GM18867 (cell line): ENCODE measurements around the gene CGNL1.

Experiments used
- ATAC-seq: cut with Tn5 transposase; IDR thresholded peaks from one replicate; pipeline ENCODE4 v1.9.1; 2021; ENCODE audit warnings: mild to moderate bottlenecking, moderate library complexity; ENCODE audit not compliant: unreplicated experiment

CGNL1 gene

GRCh38 chr15:57375827-57376695 lies at the start of gene CGNL1:
Gene CGNL1 (plus strand): TSS chr15:57376505. CDS start chr15:57438000, 61,495 bp downstream.
- ATAC-seq: no peak

GRCh38 chr15:57327985-57328471 lies 48.3 kb upstream of the CGNL1 start:
- no peak for ATAC-seq

GRCh38 chr15:57328479-57328878 lies 47.8 kb upstream of the CGNL1 start:
- no peak for ATAC-seq

- ATAC-seq: no peak
These were observed 47.4 kb upstream of the CGNL1 start for GRCh38 chr15:57328897-57329296.

GRCh38 chr15:57329582-57330367 lies 46.5 kb upstream of the CGNL1 start:
- ATAC-seq: no peak

- no peak for ATAC-seq
These were observed 45.5 kb upstream of the CGNL1 start for GRCh38 chr15:57330619-57331340.

- no peak for ATAC-seq
These were observed 44.0 kb upstream of the CGNL1 start for GRCh38 chr15:57332326-57332725.

- no peak for ATAC-seq
These were observed 42.8 kb upstream of the CGNL1 start for GRCh38 chr15:57333487-57333886.

GRCh38 chr15:57334257-57334656 lies 42.0 kb upstream of the CGNL1 start:
- ATAC-seq: no peak

GRCh38 chr15:57335293-57335715 lies 41.0 kb upstream of the CGNL1 start:
- no peak for ATAC-seq

GRCh38 chr15:57335719-57336118 lies 40.6 kb upstream of the CGNL1 start:
- no peak for ATAC-seq

- ATAC-seq: no peak
These were observed 38.4 kb upstream of the CGNL1 start for GRCh38 chr15:57337868-57338411.

- ATAC-seq: no peak
These were observed 37.0 kb upstream of the CGNL1 start for GRCh38 chr15:57339321-57339720.

- no peak for ATAC-seq
These were observed 35.5 kb upstream of the CGNL1 start for GRCh38 chr15:57340682-57341259.

- no peak for ATAC-seq
These were observed 33.3 kb upstream of the CGNL1 start for GRCh38 chr15:57343048-57343447.

GRCh38 chr15:57343498-57343897 lies 32.8 kb upstream of the CGNL1 start:
- no peak for ATAC-seq

- ATAC-seq: no peak
These were observed 32.0 kb upstream of the CGNL1 start for GRCh38 chr15:57344282-57344681.

- ATAC-seq: no peak
These were observed 30.7 kb upstream of the CGNL1 start for GRCh38 chr15:57345584-57345983.

GRCh38 chr15:57348081-57348480 lies 28.2 kb upstream of the CGNL1 start:
- no peak for ATAC-seq

- ATAC-seq: no peak
These were observed 23.6 kb upstream of the CGNL1 start for GRCh38 chr15:57352535-57353316.
